KMS-11 (cell line): ENCODE measurements around the gene SLC23A2.

ENCODE experiments used
- H2AFZ ChIP-seq: fragments of 200-600 bp; sonication (generic); 2 replicates; pipeline ENCODE4 v1.6.1; 2016; ENCODE audit warnings: antibody characterized with exemption, mixed run types, low read depth
- H3K27ac ChIP-seq: fragments of 200-600 bp; sonication (generic); 2 replicates; pipeline ENCODE4 v1.6.1; 2016; ENCODE audit warnings: mild to moderate bottlenecking, mixed run types
- H3K27me3 ChIP-seq: fragments of 200-600 bp; sonication (generic); 2 replicates; pipeline ENCODE4 v1.6.1; 2017; ENCODE audit warnings: mild to moderate bottlenecking, low read depth, mixed run types, moderate library complexity; ENCODE audit not compliant: insufficient read depth
- H3K36me3 ChIP-seq: fragments of 200-600 bp; sonication (generic); 2 replicates; pipeline ENCODE4 v1.6.1; 2017; ENCODE audit warnings: mild to moderate bottlenecking, mixed run types; ENCODE audit not compliant: insufficient read depth
- H3K4me1 ChIP-seq: fragments of 200-600 bp; sonication (generic); 2 replicates; pipeline ENCODE4 v1.6.1; 2016; ENCODE audit warnings: mild to moderate bottlenecking, low read depth, mixed run types; ENCODE audit not compliant: poor library complexity, severe bottlenecking
- H3K4me2 ChIP-seq: fragments of 200-600 bp; sonication (generic); 2 replicates; pipeline ENCODE4 v1.7.0; 2016; ENCODE audit warnings: mild to moderate bottlenecking, mixed run types
- H3K4me3 ChIP-seq: fragments of 200-600 bp; sonication (generic); IDR thresholded peaks from 2 replicates; pipeline ENCODE4 v1.6.1; 2017; ENCODE audit warnings: low read depth, low read length, mixed read lengths; ENCODE audit not compliant: insufficient read depth
- H3K79me2 ChIP-seq: fragments of 200-600 bp; sonication (generic); 2 replicates; pipeline ENCODE4 v1.6.1; 2016; ENCODE audit warnings: low read depth, mixed run types; ENCODE audit not compliant: insufficient read depth
- H3K9ac ChIP-seq: fragments of 200-600 bp; sonication (generic); 2 replicates; pipeline ENCODE4 v1.6.1; 2016; ENCODE audit warnings: mild to moderate bottlenecking, mixed run types
- H4K20me1 ChIP-seq: fragments of 200-600 bp; sonication (generic); 2 replicates; pipeline ENCODE4 v1.6.1; 2016; ENCODE audit warnings: mild to moderate bottlenecking, mixed run types; ENCODE audit not compliant: insufficient read depth
- TF ChIP-seq, protein P1 (sequence below): fragments of 200-600 bp; sonication (generic); conservative IDR thresholded peaks from 2 replicates; pipeline ENCODE4 v1.6.1; 2017; ENCODE audit warnings: low read depth, mild to moderate bottlenecking, antibody characterized with exemption, low read length, moderate library complexity, mixed read lengths

Gene SLC23A2

DNA sequence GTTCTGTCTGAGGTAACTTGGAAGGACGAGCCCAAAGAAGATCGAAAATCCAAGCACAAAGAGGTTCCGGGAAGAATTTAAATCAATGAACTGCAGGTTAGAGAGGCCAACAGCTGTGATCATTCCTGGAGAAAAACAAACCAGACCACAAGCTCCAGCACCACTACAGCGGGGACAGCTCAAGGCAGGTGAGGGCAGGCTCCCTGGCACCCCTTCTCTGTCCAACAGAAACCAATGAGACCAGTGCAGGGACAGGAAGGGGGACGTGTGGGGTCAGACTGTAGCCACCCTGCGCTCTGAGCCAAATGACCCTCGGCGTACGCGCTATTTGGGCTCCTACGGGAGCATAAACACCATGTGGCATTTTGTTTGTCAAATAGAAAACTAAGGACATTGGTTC, 139.3 kb downstream of the SLC23A2 start:
- Histone ChIP-seq H3K4me1 (no peaks in the 10 kb centered on the region), H4K20me1 (no peaks in the 10 kb centered on the region), H3K9ac (no peak overlapping the region), H3K27ac (no peak overlapping the region), H3K27me3 (no peaks in the 10 kb centered on the region), H3K4me3 (no peak overlapping the region), H3K79me2 (no peaks in the 10 kb centered on the region), H2AFZ (no peak overlapping the region), H3K4me2 (no peak overlapping the region), H3K36me3 (no peaks in the 10 kb centered on the region)
- TF ChIP-seq, protein P1, sequence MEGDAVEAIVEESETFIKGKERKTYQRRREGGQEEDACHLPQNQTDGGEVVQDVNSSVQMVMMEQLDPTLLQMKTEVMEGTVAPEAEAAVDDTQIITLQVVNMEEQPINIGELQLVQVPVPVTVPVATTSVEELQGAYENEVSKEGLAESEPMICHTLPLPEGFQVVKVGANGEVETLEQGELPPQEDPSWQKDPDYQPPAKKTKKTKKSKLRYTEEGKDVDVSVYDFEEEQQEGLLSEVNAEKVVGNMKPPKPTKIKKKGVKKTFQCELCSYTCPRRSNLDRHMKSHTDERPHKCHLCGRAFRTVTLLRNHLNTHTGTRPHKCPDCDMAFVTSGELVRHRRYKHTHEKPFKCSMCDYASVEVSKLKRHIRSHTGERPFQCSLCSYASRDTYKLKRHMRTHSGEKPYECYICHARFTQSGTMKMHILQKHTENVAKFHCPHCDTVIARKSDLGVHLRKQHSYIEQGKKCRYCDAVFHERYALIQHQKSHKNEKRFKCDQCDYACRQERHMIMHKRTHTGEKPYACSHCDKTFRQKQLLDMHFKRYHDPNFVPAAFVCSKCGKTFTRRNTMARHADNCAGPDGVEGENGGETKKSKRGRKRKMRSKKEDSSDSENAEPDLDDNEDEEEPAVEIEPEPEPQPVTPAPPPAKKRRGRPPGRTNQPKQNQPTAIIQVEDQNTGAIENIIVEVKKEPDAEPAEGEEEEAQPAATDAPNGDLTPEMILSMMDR = no peak

DNA sequence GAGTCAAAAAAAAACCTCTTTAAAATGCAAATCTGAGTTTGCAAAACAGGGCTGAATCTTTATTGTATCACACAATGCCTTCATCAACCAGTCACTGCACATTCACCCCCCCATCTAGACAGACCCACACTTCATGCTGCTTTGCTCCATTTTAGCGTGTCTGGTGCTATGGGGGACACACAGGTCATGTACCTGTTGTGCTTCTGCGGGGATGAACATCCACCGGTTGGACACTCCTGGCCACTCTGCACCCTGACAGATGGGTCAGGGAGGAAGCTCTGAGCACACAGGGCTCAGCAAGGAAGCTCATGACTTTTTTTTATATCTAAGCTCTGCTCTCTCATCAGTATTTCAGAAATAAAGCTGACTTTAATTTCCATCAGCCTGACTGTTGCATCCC, 143.3 kb downstream of the SLC23A2 start:
- no peak overlapping the region for H3K9ac ChIP-seq
- no peak overlapping the region for H2AFZ ChIP-seq
- no peak overlapping the region for H3K4me2 ChIP-seq
- H3K36me3 ChIP-seq = no peaks in the 10 kb centered on the region
- TF ChIP-seq, protein P1 = no peak
- H3K27ac ChIP-seq = no peak overlapping the region
- no peak overlapping the region for H3K4me3 ChIP-seq
- no peaks in the 10 kb centered on the region for H3K27me3 ChIP-seq
- no peaks in the 10 kb centered on the region for H3K79me2 ChIP-seq
- no peaks in the 10 kb centered on the region for H4K20me1 ChIP-seq
- H3K4me1 ChIP-seq = no peaks in the 10 kb centered on the region

GRCh38 chr20:4856022-4856755, 145.1 kb downstream of the SLC23A2 start:
- no peak overlapping the region for H3K27ac ChIP-seq
- H3K27me3 ChIP-seq = no peaks in the 10 kb centered on the region
- TF ChIP-seq, protein P1 = no peak
- H3K4me3 ChIP-seq = no peak overlapping the region
- H2AFZ ChIP-seq = no peak overlapping the region
- H3K79me2 ChIP-seq = no peaks in the 10 kb centered on the region
- no peak overlapping the region for H3K4me2 ChIP-seq
- no peaks in the 10 kb centered on the region for H4K20me1 ChIP-seq
- H3K36me3 ChIP-seq = no peaks in the 10 kb centered on the region
- no peaks in the 10 kb centered on the region for H3K4me1 ChIP-seq
- no peak overlapping the region for H3K9ac ChIP-seq

DNA sequence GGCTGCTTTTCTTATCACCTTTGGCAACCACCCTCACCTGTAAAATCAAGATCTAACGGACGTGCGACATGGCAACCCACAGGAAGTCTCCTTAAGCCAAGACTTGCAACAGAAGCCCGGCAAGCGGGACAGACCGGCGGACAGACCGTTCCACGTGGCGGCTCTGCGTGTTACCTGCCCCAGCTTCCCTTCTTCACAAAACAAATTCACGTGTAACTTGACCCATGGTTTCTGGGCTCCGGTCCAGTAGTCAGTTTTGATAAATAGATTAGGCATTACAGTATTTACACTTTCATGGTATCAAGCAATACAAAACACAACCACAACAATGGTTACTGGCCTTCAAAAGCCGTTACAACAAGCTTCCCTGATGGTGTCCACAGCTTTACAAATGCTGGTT, 145.8 kb downstream of the SLC23A2 start:
- Histone ChIP-seq H3K27ac (no peak overlapping the region), H3K4me2 (no peak overlapping the region), H3K79me2 (no peaks in the 10 kb centered on the region), H2AFZ (no peak overlapping the region), H4K20me1 (no peaks in the 10 kb centered on the region), H3K4me3 (no peak overlapping the region), H3K36me3 (no peaks in the 10 kb centered on the region), H3K27me3 (no peaks in the 10 kb centered on the region), H3K4me1 (no peaks in the 10 kb centered on the region), H3K9ac (no peak overlapping the region)
- TF ChIP-seq, protein P1 = no peak
